IMR-90 (cell line): ENCODE data around the gene CACNA1F. TPM values are rescaled to one million over a fixed set of nuclear protein-coding genes. Genes with fewer than 3 reads are reported as not detected.

Experiments used
- ATAC-seq: fragments of 200-7000 bp; cut with Tn5 transposase; 2 replicates; pipeline ENCODE4 v1.9.1; 2020; ENCODE audit warnings: low read depth, mild to moderate bottlenecking, moderate library complexity
- BruUV-seq: library from RNA; stranded (reverse); fragments of 400-500 nt; replicated peaks from 2 replicates; lab custom pipeline; 2021; lab: Mats Ljungman, UMichigan
- CTCF ChIA-PET: fragments of 300-600 bp; formaldehyde crosslinking; extraction: SDS; loops from one replicate; lab custom pipeline; 2021; ENCODE audit warnings: antibody characterized with exemption; lab: Yijun Ruan, JAX
- POLR2A ChIA-PET: fragments of 300-600 bp; sonication (Branson Sonifier 250); formaldehyde crosslinking; loops from one replicate; lab custom pipeline; 2022; ENCODE audit warnings: antibody characterized with exemption; ENCODE audit not compliant: unreplicated experiment; lab: Charles Lee
- DNase-seq: peaks from one replicate; pipeline ENCODE4 v3.0.0; 2013
- H2AFZ ChIP-seq: replicated peaks from 2 replicates; pipeline ENCODE3; 2013; ENCODE audit warnings: low read length, mild to moderate bottlenecking; ENCODE audit not compliant: poor library complexity
- H2AK5ac ChIP-seq: 2 replicates; pipeline ENCODE4 v1.6.1; 2013; ENCODE audit warnings: low read depth, low read length, inconsistent platforms
- H2AK9ac ChIP-seq: replicated peaks from 2 replicates; pipeline ENCODE3; 2013; ENCODE audit warnings: mild to moderate bottlenecking, low read depth, low read length, moderate library complexity; ENCODE audit not compliant: poor library complexity
- H2BK120ac ChIP-seq: 2 replicates; pipeline ENCODE4 v1.6.1; 2013; ENCODE audit warnings: low read depth, low read length, inconsistent platforms
- H2BK15ac ChIP-seq: 3 replicates; pipeline ENCODE4 v1.6.1; 2013; ENCODE audit warnings: low read depth, low read length, inconsistent platforms
- H2BK20ac ChIP-seq: 2 replicates; pipeline ENCODE4 v1.6.1; 2013; ENCODE audit warnings: low read depth, mild to moderate bottlenecking, inconsistent platforms, low read length, moderate library complexity
- H2BK5ac ChIP-seq: 2 replicates; pipeline ENCODE4 v1.6.1; 2013; ENCODE audit warnings: mild to moderate bottlenecking, low read depth, low read length, inconsistent platforms; ENCODE audit not compliant: poor library complexity, severe bottlenecking
- H3K14ac ChIP-seq: replicated peaks from 2 replicates; pipeline ENCODE4 v1.6.1; 2013; ENCODE audit warnings: low read depth, low read length, inconsistent platforms
- H3K18ac ChIP-seq: 2 replicates; pipeline ENCODE4 v1.6.1; 2013; ENCODE audit warnings: low read depth, low read length, control low read depth
- H3K23ac ChIP-seq: 2 replicates; pipeline ENCODE4 v1.6.1; 2013; ENCODE audit warnings: low read depth, low read length, inconsistent platforms
- H3K27ac ChIP-seq: 2 replicates; pipeline ENCODE4 v1.5.1; 2013; ENCODE audit warnings: mild to moderate bottlenecking, control low read depth, low read length; ENCODE audit not compliant: insufficient read depth
- H3K27me3 ChIP-seq: 2 replicates; pipeline ENCODE4 v1.6.1; 2013; ENCODE audit warnings: low read length; ENCODE audit not compliant: control insufficient read depth, insufficient read depth
- H3K36me3 ChIP-seq: 2 replicates; pipeline ENCODE4 v1.6.1; 2013; ENCODE audit warnings: low read length, mixed read lengths; ENCODE audit not compliant: control insufficient read depth, insufficient read depth
- H3K4ac ChIP-seq: 2 replicates; pipeline ENCODE4 v1.6.1; 2013; ENCODE audit warnings: low read depth, low read length, inconsistent platforms
- H3K4me1 ChIP-seq: 2 replicates; pipeline ENCODE4 v1.6.1; 2013; ENCODE audit warnings: low read length, mixed read lengths; ENCODE audit not compliant: control insufficient read depth, insufficient read depth
- H3K4me2 ChIP-seq: 2 replicates; pipeline ENCODE4 v1.6.1; 2013; ENCODE audit warnings: low read depth, mild to moderate bottlenecking, control low read depth, low read length, moderate library complexity
- H3K4me3 ChIP-seq: 2 replicates; pipeline ENCODE4 v1.5.1; 2013; ENCODE audit warnings: low read depth, mild to moderate bottlenecking, control low read depth, low read length, moderate library complexity; ENCODE audit not compliant: insufficient read depth
- H3K56ac ChIP-seq: 2 replicates; pipeline ENCODE4 v1.6.1; 2013; ENCODE audit warnings: low read length, inconsistent platforms; ENCODE audit not compliant: insufficient read depth; ENCODE audit errors: extremely low read depth
- H3K79me1 ChIP-seq, 2 experiments: 2 replicates each; pipeline ENCODE4 v1.6.1; 2013; ENCODE audit warnings: low read length in 2 of 2, inconsistent platforms in 1 of 2, low read depth in 1 of 2
- H3K9ac ChIP-seq: 2 replicates; pipeline ENCODE4 v1.6.1; 2013; ENCODE audit warnings: low read depth, low read length, control low read depth
- H3K9me1 ChIP-seq: 2 replicates; pipeline ENCODE4 v1.6.1; 2013; ENCODE audit warnings: low read length, inconsistent platforms; ENCODE audit not compliant: insufficient read depth
- H3K9me3 ChIP-seq: 2 replicates; pipeline ENCODE4 v1.6.1; 2013; ENCODE audit warnings: low read length; ENCODE audit not compliant: control insufficient read depth, insufficient read depth
- H4K20me1 ChIP-seq: 2 replicates; pipeline ENCODE4 v1.6.1; 2013; ENCODE audit warnings: low read length, inconsistent platforms; ENCODE audit not compliant: insufficient read depth
- H4K5ac ChIP-seq: 2 replicates; pipeline ENCODE4 v1.6.1; 2013; ENCODE audit warnings: mild to moderate bottlenecking, low read depth, low read length, control low read depth
- H4K8ac ChIP-seq, 2 experiments: 2 replicates each; pipeline ENCODE4 v1.6.1; 2013; ENCODE audit warnings: low read depth in 2 of 2, low read length in 2 of 2, control low read depth in 1 of 2, inconsistent platforms in 1 of 2
- H4K91ac ChIP-seq: 2 replicates; pipeline ENCODE4 v1.6.1; 2013; ENCODE audit warnings: low read depth, low read length, inconsistent platforms; ENCODE audit not compliant: insufficient read depth
- BHLHE40 ChIP-seq: fragments of 150-350 bp; IDR thresholded peaks from 2 replicates; pipeline ENCODE4 v1.6.1; 2016; ENCODE audit warnings: mild to moderate bottlenecking, low read depth, low read length
- CEBPB ChIP-seq: IDR thresholded peaks from 2 replicates; pipeline ENCODE4 v1.6.1; 2012; ENCODE audit warnings: low read depth, low read length, improper control_type of control experiment
- FOS ChIP-seq: fragments of 150-350 bp; IDR thresholded peaks from 2 replicates; pipeline ENCODE4 v1.6.1; 2016; ENCODE audit warnings: low read depth, low read length
- MAFK ChIP-seq: IDR thresholded peaks from 2 replicates; pipeline ENCODE4 v1.6.1; 2012; ENCODE audit warnings: low read depth, low read length, improper control_type of control experiment
- MAZ ChIP-seq: IDR thresholded peaks from 2 replicates; pipeline ENCODE4 v1.6.1; 2012; ENCODE audit warnings: low read depth, mild to moderate bottlenecking, low read length, improper control_type of control experiment, moderate library complexity, borderline replicate concordance
- MXI1 ChIP-seq: IDR thresholded peaks from 2 replicates; pipeline ENCODE4 v1.6.1; 2012; ENCODE audit warnings: low read depth, mild to moderate bottlenecking, low read length, moderate library complexity, borderline replicate concordance
- NFE2L2 ChIP-seq: fragments of 150-350 bp; IDR thresholded peaks from 2 replicates; pipeline ENCODE4 v1.6.1; 2016; ENCODE audit warnings: low read depth, mild to moderate bottlenecking, low read length
- POLR2A ChIP-seq: IDR thresholded peaks from 2 replicates; pipeline ENCODE4 v1.6.1; 2012; ENCODE audit warnings: mild to moderate bottlenecking, low read depth, low read length
- RAD21 ChIP-seq: IDR thresholded peaks from 2 replicates; pipeline ENCODE4 v1.6.1; 2012; ENCODE audit warnings: low read length, improper control_type of control experiment
- RCOR1 ChIP-seq: IDR thresholded peaks from 2 replicates; pipeline ENCODE4 v1.6.1; 2012; ENCODE audit warnings: mild to moderate bottlenecking, low read length, improper control_type of control experiment; ENCODE audit not compliant: insufficient replicate concordance
- RFX5 ChIP-seq: IDR thresholded peaks from 2 replicates; pipeline ENCODE4 v1.8.0; 2012; ENCODE audit warnings: low read depth, mild to moderate bottlenecking, low read length, moderate library complexity
- WGBS, 2 experiments: methylation state at CpG; one replicate each; pipeline versions ENCODE4 v1.1.5 to v1.1.7; 2013; ENCODE audit warnings: missing lambda C conversion rate in 2 of 2; ENCODE audit not compliant: insufficient read length in 1 of 2; ENCODE audit errors: extremely low coverage in 2 of 2; 5-methylcytosine and 5-hydroxymethylcytosine counted together
- dilution Hi-C: fragments of 300-500 bp; cut with HindIII; formaldehyde crosslinking; loops from one replicate; pipeline ENCODE4 v1.14.3; 2018; ENCODE audit warnings: low sequenced_read_pairs; ENCODE audit not compliant: unreplicated experiment
- in situ Hi-C: fragments of 300-500 bp; cut with MboI; formaldehyde crosslinking; loops from 3 replicates; pipeline ENCODE4 v1.14.3; 2019; ENCODE audit warnings: low sequenced_read_pairs, inconsistent platforms, mixed read lengths
- intact Hi-C: fragments of 100-400 bp; cut with micrococcal nuclease; formaldehyde crosslinking; loops from 2 replicates; pipeline ENCODE4 v1.10.0; 2022
- polyA plus RNA-seq, 3 experiments: library from polyadenylated mRNA; depleted of rRNA; stranded (reverse); fragments of >200 nt; gene quantifications; 2 replicates each; pipeline ENCODE4 v1.2.3, GENCODE V29; 2012; ENCODE audit warnings: low replicate concordance in 1 of 3
- total RNA-seq: library from RNA; depleted of rRNA; stranded (reverse); fragments of >200 nt; gene quantifications from 2 replicates; pipeline ENCODE4 v1.2.3, GENCODE V29; 2012
- TF ChIP-seq, protein P1 (sequence below): fragments of 150-350 bp; IDR thresholded peaks from 2 replicates; pipeline ENCODE4 v1.6.1; 2016; ENCODE audit warnings: low read depth, mild to moderate bottlenecking, low read length, moderate library complexity, borderline replicate concordance
- TF ChIP-seq, protein P2 (sequence below): conservative IDR thresholded peaks from 2 replicates; pipeline ENCODE4 v1.5.1; 2012; ENCODE audit warnings: mild to moderate bottlenecking, low read depth, low read length, improper control_type of control experiment
- TF ChIP-seq, protein P3 (sequence below): fragments of 150-350 bp; IDR thresholded peaks from 2 replicates; pipeline ENCODE4 v1.6.1; 2017; ENCODE audit warnings: mild to moderate bottlenecking, antibody characterized with exemption, low read length, low read depth

CACNA1F gene
- total and polyA plus RNA-seq, 2 of the 4 experiments (the other 2 are of a cell fraction) = not detected

DNA sequence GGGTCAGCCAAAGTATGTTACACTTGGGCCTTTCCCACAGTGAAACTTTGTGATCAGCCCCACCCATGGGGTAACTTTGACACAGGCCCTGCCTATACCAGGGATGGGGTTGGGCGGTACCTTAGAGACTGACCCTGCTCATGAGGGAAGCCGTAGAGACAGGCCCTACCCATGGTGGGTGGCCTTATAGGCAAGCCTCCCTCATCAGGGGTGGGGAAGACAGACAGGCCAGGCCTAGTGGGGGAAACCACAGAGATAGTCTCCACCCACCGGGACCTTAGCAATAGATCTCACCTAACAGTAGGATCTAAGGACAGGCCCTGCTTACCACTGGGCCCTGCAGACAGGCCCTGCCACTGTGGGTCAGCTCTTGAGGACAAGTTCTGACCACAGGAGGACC is 54.6 kb downstream of the CACNA1F start:
- no peak for DNase-seq
- no peak overlapping the region for H3K4me2 ChIP-seq
- no peak overlapping the region for H4K5ac ChIP-seq
- peaks cover 7 to 11% of the 10 kb centered on the region in 2 experiments; a peak in 2 of 4 replicates for H3K79me1 ChIP-seq
- no peak overlapping the region for H3K27ac ChIP-seq
- no peak overlapping the region for H4K91ac ChIP-seq
- no peak overlapping the region for H3K4me3 ChIP-seq
- H3K9ac ChIP-seq = no peak overlapping the region
- no peak overlapping the region for H2BK120ac ChIP-seq
- BruUV-seq = no TSS peak
- dilution Hi-C loops (no loop called here), intact Hi-C loops (no loop called here), in situ Hi-C loops (no loop called here)
- H2BK20ac ChIP-seq = no peak overlapping the region
- H2AK5ac ChIP-seq = no peak overlapping the region
- CTCF ChIA-PET = no interaction called here
- no peak overlapping the region for H4K8ac ChIP-seq
- H2BK15ac ChIP-seq = no peak overlapping the region
- H3K23ac ChIP-seq = no peak overlapping the region
- H2BK5ac ChIP-seq = no peak overlapping the region
- no peak for ATAC-seq
- POLR2A ChIA-PET = no interaction called here
- no peaks in the 10 kb centered on the region; the same call in 1 of the 2 replicates for H4K20me1 ChIP-seq
- peaks cover 27% of the 10 kb centered on the region for H3K36me3 ChIP-seq
- peak overlapping the region; percentile 13 for H2AK9ac ChIP-seq
- no peak overlapping the region for H3K4ac ChIP-seq
- no peak overlapping the region for H3K56ac ChIP-seq
- H3K9me3 ChIP-seq = no peaks in the 10 kb centered on the region; the same call in 1 of the 2 replicates
- WGBS, 2 experiments = 100% methylated on average over 1 of the region's 3 CpGs; no CpG with 5 or more reads in 1 of the 2 experiments
- H3K14ac ChIP-seq = no peak overlapping the region
- H2AFZ ChIP-seq = no peak overlapping the region
- TF ChIP-seq MAFK (no peak), MAZ (no peak), POLR2A (no peak), NFE2L2 (no peak), CEBPB (no peak), FOS (no peak), MXI1 (no peak), BHLHE40 (no peak), RFX5 (no peak), RAD21 (no peak), RCOR1 (no peak)
- TF ChIP-seq, protein P1, sequence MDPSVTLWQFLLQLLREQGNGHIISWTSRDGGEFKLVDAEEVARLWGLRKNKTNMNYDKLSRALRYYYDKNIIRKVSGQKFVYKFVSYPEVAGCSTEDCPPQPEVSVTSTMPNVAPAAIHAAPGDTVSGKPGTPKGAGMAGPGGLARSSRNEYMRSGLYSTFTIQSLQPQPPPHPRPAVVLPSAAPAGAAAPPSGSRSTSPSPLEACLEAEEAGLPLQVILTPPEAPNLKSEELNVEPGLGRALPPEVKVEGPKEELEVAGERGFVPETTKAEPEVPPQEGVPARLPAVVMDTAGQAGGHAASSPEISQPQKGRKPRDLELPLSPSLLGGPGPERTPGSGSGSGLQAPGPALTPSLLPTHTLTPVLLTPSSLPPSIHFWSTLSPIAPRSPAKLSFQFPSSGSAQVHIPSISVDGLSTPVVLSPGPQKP = no peak
- TF ChIP-seq, protein P2, sequence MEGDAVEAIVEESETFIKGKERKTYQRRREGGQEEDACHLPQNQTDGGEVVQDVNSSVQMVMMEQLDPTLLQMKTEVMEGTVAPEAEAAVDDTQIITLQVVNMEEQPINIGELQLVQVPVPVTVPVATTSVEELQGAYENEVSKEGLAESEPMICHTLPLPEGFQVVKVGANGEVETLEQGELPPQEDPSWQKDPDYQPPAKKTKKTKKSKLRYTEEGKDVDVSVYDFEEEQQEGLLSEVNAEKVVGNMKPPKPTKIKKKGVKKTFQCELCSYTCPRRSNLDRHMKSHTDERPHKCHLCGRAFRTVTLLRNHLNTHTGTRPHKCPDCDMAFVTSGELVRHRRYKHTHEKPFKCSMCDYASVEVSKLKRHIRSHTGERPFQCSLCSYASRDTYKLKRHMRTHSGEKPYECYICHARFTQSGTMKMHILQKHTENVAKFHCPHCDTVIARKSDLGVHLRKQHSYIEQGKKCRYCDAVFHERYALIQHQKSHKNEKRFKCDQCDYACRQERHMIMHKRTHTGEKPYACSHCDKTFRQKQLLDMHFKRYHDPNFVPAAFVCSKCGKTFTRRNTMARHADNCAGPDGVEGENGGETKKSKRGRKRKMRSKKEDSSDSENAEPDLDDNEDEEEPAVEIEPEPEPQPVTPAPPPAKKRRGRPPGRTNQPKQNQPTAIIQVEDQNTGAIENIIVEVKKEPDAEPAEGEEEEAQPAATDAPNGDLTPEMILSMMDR = no peak
- TF ChIP-seq, protein P3, sequence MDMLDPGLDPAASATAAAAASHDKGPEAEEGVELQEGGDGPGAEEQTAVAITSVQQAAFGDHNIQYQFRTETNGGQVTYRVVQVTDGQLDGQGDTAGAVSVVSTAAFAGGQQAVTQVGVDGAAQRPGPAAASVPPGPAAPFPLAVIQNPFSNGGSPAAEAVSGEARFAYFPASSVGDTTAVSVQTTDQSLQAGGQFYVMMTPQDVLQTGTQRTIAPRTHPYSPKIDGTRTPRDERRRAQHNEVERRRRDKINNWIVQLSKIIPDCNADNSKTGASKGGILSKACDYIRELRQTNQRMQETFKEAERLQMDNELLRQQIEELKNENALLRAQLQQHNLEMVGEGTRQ = no peak
- H3K9me1 ChIP-seq = no peaks in the 10 kb centered on the region
- H3K4me1 ChIP-seq = no peaks in the 10 kb centered on the region
- H3K18ac ChIP-seq = no peak overlapping the region
- no peaks in the 10 kb centered on the region for H3K27me3 ChIP-seq
